Activated CD4-positive, alpha-beta T cell treated with anti-CD3 and anti-CD28 coated beads, Interleukin-2, Interleukin-4, amounts not matched to agents 100 ng/mL and 50 ng/mL, durations not matched to agents 16 hours and 8 hours (primary cell): ENCODE results near the gene SLC16A8.

Source experiments
- DNase-seq: peaks from one replicate; pipeline ENCODE4 v3.0.0-alpha.2; 2020; ENCODE audit warnings: low spot score

The SLC16A8 gene

GRCh38 chr22:38111925-38112355, 28.0 kb upstream of the SLC16A8 start:
- DNase-seq, result no peak

GRCh38 chr22:38110863-38111852, 27.2 kb upstream of the SLC16A8 start:
- no peak for DNase-seq

- no peak for DNase-seq
Observed at GRCh38 chr22:38110008-38110862, 26.3 kb upstream of the SLC16A8 start, which contains the start of gene BAIAP2L2. Gene BAIAP2L2 (minus strand): TSS chr22:38110684. CDS start chr22:38110525, 159 bp downstream.

GRCh38 chr22:38109371-38110001, 25.5 kb upstream of the SLC16A8 start:
- no peak for DNase-seq

- DNase-seq, result no peak
Observed at GRCh38 chr22:38108561-38109319, 24.8 kb upstream of the SLC16A8 start.

- no peak for DNase-seq
Observed at GRCh38 chr22:38107692-38108515, 23.9 kb upstream of the SLC16A8 start.

GRCh38 chr22:38106814-38107578, 23.0 kb upstream of the SLC16A8 start:
- DNase-seq, result no peak

GRCh38 chr22:38104084-38104483, 20.1 kb upstream of the SLC16A8 start:
- no peak for DNase-seq

- DNase-seq, result no peak
Observed at GRCh38 chr22:38103641-38104040, 19.7 kb upstream of the SLC16A8 start.

- no peak for DNase-seq
Observed at GRCh38 chr22:38098410-38099249, 14.6 kb upstream of the SLC16A8 start.

- DNase-seq, result no peak
Observed at GRCh38 chr22:38097557-38098409, 13.8 kb upstream of the SLC16A8 start.

- no peak for DNase-seq
Observed at GRCh38 chr22:38097058-38097457, 13.1 kb upstream of the SLC16A8 start.

GRCh38 chr22:38089474-38089851, 5.5 kb upstream of the SLC16A8 start:
- DNase-seq, result no peak

GRCh38 chr22:38088629-38089473, 4.9 kb upstream of the SLC16A8 start:
- DNase-seq, result no peak

GRCh38 chr22:38087855-38088254, 3.9 kb upstream of the SLC16A8 start:
- no peak for DNase-seq

GRCh38 chr22:38086942-38087341, 3.0 kb upstream of the SLC16A8 start:
- no peak for DNase-seq
